NCI-H2227 (cell line): ENCODE results near the gene GOLGA6L10.
"Not testable (repeated sequence)": the region's sequence is repeated elsewhere in the genome, so short reads cannot be mapped to it uniquely, and the experiment has no call there.

ENCODE experiments used
- DNase-seq: peaks from one replicate; lab custom pipeline; 2025; ENCODE audit not compliant: unreplicated experiment; lab: John Stamatoyannopoulos, UW

The GOLGA6L10 gene

DNA sequence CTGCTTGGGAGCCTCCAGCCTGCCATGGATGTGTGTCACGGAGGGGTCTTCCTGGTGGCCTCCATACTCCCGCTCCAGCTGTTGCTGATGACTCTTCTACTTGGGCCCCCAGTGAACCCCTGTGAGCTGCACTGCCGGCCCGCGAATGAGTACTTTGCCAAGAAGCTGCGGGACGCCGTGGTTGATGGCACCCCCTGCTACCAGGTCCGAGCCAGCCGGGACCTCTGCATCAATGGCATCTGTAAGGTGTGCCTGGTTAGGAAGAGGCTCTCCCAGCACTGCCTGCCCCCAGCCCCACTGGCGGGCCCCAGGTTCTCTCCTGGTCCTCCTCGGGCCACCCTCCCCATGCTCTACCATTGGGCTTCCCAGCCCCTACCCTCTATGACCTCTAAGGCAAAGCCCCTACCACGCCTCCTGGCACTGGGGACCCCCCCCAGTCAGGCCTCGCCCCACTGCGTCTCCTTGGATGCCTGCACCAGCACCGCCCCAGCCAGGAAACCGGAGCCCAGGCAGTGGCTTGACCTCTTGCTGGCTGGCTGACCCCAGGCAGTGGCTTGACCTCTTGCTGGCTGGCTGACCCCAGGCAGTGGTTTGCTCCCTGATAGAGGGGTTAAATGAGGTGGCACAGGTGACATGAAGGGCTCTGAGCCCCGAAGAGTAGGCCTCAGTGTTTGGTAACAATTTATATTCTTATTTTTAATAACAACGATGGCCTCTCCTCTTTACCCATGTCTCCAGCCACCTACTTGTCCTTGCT, 29.6 kb downstream of the GOLGA6L10 start:
- not testable (repeated sequence) for DNase-seq

DNA sequence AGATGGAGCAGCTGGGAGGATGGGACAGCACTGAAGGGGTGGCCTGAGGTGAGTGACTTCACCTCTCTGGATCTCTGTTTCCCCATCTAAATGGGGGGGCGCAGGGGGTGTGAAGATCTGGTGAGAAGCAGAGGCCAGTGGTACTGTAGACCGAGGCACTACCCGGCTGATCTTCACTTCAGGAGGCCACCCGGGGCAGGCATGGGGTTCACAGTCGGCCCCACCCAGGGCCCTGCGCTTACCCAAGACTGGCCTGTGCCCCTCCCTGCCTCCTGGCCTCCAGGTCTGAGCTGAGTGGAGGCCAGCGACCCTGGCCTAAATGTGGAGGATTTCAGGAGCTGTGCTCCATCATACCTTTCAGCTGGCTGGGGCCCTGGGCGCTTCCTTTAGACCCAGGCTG, 31.0 kb downstream of the GOLGA6L10 start:
- DNase-seq = not testable (repeated sequence)

DNA sequence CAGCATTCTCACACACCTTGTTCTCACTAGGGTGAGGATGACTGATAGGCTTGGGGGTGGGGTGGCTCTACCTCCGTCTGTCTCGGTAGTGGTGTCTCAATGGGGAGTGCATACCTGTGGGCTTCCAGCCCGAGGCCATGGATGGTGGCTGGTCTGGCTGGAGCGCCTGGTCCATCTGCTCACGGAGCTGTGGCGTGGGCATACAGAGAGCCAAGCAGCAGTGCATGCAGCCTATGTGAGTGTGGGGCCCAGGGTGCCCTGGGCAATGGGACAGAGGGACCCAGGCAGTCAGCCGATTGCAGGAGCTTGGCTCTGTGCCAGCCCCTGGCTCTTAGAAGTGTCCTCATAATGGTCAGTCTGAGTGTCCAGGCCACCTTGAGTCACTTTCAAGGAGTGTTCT, 31.8 kb downstream of the GOLGA6L10 start:
- not testable (repeated sequence) for DNase-seq

DNA sequence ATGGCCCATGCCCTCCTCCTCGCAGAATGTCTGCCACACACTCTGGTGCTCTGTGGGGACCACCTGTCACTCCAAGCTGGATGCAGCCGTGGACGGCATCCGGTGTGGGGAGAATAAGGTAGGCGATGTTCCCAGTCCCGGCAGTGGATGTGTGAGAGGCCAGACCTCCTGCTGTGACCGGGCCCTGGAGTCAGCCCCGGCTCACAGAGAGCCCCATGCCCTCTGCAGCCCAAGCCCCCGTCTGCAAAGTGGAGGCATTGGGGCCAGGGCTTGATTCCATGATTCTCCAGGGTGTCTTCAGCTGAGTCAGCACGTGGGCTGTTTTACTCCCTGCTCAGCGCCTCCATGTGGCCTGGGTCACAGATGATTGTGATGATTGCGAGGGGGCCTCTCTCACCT, 32.2 kb downstream of the GOLGA6L10 start:
- no peak for DNase-seq

DNA sequence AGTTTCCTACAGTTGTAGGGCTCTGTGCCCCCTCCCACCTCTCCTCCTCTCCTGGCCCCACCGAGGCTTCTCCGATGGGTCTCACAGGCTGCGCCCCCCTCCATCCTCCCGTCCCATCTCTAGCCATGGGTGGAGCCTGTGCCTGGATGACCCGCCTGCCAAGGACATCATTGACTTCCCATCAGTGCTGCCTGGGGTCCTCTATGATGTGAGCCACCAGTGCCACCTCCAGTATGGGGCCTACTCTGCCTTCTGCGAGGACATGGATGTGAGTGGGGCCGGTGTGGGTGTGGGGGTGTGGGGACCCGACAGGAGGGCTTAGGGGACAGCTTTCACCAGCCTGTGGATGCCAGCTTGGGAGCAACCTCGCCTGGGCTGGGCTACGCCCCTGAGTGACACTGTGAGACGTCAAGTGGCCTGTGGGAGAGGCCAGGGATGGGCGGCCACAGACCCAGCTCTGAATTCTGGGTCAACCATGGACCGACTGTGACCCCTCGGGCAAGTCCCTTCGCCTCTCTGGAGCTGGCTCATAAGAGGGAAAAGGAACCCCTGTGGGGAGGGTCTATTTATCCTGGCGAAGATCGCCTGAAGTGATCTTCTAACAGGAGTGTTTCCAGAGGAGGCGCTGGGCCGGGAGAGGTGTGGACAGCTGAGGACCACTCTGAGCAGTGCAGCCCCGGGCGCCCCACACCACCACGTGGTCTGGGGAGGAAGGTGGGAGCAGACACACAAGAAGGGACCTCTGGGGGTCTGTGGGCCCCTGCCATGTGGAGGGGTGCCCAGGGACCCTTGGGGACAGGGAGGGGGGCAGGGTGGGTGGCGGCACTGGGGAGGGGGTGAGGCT, 32.8 kb downstream of the GOLGA6L10 start:
- DNase-seq = not testable (repeated sequence)

DNA sequence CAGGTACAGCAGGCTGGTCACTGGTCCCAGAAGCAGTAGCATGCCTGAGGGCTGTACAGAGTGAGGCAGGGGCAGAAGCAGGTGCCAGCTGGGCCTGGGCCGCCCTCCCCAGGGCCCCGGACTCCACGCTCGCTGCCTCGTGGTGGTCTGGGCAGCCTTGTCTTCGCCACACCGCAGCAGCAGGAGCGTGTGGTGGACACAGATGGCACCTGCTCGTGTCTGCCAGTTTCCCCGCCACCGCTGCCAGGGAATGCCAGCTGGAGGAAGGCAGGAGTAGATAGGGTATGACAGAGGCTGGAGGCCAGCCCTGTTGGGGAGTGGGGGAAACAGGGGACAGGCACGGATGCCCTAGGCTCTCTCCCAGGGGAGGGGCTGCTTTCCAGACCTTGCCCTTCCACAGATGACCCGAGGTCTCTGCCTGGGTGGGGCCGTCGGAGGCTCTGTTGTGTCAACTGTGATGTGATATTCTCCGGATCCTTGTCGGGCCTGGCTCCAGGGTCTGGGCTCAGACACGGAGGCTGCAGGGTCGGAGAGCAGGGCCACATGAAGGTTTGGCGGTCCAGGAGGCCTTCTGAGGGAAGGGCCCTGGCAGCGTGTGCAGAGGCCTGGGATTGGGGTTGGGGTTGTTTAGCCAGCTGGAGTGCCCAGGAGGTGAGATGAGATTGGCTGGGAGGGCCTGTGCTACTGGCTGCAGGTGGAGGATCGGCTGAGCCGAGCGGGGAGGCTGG, 33.6 kb downstream of the GOLGA6L10 start:
- DNase-seq = no peak

DNA sequence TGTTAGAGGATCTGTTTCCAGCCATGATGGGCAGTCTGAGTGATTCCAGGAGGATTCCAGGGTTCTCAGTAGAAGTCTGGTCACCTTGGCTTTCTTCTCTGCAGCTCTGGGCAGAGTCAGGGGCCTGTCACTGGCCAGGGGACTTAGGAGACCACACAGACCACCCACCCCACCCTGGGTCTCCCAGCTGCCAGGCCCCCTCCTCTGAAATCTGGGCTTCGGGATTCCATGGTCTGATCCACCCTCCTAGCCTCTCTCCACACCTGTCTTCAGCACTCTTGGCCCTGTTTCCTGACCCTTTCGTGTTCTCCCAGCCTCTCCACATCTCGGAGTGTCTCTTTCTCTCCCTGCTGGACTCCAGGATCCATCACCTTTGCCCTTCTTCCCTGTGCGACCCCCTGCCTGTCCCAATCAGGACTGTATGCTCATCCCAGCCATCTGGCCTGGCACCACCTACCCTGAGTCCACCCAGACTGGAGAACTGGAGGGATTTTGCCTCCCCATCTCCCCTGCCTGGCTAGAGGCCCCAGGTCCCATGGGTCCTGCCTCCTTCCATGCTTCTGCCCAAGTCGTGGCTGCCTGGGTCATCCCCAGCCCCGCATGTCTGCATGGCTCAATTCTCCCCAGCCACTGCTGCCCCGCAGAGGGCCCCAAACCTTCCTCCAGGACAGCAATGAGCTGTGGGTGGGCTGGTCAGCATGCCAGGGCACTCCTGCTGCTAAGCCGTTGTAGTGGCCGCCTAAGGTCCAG, 34.3 kb downstream of the GOLGA6L10 start:
- no peak for DNase-seq

DNA sequence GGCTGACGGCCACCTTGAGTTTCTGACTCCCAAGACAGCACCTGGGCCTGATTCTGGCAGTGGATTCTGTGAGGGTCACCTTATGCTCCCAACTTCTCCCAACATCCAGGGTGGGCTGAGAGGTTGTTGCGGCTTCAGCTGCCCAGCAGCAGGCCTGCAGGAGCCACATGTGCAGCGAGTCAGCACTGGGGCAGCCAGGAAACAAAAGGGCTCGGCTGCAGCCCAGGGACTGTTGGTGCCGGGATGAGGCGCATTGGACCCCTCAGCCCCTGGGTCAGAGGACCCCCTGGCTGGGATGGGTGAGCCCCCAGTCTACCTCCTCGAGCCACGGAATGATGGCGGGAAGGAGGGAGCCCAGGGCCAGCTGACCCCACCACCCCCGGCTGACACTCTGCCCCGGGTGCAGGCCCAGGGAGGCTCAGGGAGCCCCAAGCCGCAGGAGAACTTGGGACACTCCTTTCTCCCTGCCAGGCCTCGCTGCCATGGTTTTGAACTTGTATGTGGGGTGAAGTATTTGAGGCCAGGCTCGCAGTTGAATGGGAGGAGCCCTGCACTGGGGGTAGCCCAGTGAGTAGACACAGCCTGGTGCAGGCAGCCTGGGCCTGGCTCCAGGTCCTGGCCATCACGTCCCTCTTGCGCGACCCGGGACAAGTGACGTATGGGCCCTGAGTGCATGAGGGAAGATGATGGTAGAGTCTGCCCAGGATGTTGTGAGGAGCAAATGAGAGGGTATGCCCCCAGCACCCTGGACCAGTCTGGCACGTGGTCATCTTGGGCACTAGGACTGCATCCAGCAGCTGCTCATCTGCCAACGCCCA, 35.1 kb downstream of the GOLGA6L10 start:
- not testable (repeated sequence) for DNase-seq

DNA sequence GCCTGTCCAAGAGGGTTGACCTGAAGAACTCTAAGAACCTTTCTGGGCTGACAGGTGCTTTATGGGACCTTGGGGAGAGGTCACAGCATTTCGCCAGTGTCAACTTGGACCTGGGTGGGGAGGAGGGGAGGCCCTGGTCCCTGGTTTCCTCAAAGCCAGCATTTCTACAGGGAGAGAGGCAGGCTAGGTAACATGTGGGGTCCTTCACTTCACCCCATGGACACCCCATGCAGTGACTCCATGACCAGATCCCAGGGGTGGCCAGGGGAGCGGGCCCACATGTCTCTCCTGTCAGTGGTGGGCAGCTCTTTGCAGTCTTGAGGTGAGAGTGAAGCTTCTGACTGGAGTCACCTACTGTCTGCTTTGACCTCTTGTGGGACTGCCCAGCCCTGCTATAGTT, 35.8 kb downstream of the GOLGA6L10 start:
- DNase-seq = no peak

DNA sequence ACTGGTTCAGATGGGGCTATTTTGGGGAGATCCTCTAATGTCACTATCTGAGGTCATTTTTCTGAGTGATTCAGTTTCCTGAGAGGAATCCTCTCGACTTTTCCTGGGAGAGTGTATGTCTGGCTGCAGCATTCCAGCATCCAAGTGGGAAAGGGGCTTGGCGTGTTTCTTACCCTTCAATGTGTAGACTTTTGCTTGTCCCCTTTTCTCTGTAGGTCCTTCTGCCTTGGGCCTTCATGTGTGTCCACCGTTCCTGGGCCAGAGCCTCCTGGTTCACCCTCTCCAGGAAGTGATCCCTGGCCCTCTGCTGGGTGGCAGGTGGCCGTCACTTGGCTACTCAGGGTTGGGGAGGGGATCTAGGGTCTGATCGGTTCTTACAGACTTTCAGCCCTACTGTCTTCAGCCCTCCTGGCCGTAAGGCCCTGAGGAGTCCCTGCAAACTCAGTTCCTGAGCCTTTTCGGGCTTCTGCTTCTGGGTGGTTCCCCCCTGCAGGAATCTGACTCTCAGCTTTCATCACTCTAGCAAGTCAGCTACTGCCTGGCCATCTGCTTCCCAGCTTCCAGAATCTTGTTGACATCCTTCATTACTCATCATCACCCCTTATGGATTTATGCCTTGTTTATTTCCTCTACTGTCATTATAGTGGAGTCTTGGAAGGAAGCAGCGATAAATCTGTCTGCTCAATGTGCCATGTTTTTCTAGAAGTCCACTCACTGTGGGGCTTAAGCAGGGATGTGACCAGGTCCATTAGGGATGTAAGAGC, 36.5 kb downstream of the GOLGA6L10 start:
- no peak for DNase-seq

DNA sequence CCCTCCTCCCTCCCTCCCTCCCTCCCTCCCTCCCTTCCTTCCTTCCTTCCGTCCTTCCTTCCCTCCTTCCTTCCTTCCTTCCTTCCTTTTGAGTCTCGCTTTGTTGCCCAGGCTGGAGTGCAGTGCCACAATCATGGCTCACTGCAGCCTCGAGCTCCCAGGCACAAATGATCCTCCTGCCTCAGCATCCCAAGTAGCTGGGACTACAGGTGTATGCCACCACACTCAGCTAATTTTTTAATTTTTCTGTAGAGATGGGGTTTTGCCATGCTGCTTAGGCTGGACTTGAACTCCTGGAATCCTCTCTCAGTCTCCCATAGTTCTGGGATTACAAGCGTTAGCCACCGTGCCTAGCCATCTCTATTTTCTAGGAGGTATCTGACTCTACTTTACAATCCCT, 38.0 kb downstream of the GOLGA6L10 start:
- not testable (repeated sequence) for DNase-seq

DNA sequence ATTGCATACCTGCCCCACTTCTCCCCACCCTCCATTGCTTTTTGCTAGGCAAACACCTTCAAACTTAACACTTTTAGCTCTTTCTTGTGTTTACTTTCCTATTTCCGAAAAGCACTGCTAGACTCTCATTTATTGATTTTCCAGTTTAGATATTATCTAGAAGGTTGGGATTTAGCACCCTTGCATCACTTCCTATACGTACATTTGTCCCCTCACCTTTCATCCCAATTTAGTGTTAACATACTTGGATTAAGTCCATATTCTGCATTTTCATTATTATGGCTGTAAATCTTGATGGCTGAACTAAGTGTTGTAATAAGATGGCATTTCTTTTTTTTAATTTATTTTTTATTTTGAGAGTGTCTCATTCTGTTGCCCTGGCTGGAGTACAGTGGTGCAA, 39.5 kb downstream of the GOLGA6L10 start:
- no peak for DNase-seq

DNA sequence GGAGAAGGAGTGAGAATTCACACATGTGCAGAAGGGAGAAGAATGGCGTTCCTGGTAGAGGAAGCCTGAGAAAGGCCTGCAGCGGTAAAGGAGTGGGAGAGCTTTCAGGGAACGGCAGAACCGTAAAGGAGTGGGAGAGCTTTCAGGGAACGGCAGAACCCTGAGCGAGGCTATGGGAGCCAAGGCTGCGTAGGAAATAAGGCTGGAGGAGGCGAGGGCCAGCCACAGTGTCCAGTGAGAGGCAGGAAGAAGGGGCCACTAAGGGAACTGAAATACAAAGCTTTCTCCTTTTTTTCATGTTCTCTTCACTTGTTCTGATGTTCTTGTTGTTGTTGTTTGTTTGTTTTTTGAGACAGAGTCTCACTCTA, 41.6 kb downstream of the GOLGA6L10 start:
- no peak for DNase-seq

DNA sequence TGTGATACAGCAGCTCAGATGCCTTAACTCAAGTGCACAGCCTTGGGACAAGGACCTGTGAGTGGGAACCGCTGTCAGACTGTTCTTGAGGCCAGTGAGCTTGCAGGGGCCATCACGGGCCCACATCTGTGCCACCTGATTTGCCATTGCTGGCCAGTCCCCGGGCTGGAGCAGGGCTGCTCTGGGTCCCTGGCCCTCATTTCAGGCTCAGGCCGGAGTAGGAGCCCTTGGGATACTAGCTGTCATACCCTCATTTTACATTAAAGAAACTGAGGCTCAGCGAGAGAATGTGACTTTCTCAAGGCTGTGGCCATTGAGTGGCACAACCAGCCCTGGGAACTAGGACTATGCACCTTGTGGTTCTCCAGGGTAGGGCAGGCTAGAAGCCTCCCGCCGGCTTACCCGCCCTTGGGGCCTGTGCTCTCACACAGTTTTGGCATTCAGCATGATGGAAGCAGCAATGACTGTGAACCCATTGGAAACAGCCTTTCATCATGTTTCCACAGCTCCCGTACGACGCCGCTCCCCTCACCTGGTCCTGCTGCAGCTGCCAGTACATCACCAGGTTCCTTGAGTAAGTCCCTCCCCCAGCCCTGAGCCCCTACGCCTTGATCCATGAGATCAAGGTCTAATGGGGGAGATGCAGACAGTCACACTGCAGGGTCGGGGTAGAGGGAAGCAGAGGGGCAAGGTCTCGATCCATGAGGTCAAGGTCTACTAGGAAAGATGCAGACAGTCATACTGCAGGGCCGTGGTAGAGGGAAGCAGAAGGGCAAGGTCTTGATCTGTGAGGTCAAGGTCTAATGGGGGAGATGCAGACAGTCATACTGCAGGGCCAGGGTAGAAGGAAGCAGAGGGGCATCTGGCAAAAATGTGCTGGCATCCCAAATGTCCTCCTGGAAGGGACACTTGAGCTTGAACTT, 42.2 kb downstream of the GOLGA6L10 start:
- no peak for DNase-seq

DNA sequence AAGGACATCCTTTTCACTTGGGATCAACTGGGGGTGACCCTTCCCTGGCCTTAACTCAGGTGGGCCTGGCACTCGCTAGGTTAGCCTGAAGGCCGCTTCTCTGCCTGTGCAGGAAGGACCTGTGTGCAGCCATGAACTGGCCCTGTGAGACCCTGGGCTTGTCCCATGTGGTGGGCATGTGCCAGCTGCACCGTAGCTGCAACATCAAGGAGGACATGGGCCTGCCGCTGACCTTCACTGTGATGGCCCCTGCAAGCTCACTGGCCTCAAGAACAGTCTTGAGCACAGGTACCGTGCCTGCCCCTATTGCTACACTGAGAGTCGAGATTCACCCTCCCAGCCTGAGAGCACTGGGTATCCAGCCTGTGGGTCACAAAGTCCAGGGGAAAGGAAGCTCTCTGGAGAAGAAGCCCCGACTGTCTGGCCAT, 43.6 kb downstream of the GOLGA6L10 start:
- DNase-seq = no peak

DNA sequence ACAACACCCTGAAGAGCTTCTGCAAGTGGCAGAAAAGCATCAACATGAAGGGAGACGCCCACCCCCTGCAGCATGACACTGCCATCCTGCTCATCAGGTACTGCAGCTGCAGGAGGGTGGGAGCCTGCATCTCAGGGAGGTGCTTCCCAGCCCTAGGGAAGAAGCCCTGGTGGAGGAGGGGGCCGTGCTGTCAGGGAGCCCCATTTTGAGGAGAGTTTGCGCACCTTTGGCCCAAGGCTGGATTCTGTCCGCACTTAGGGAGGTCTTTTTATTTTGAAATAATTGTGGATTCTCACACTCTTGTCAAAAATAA, 44.5 kb downstream of the GOLGA6L10 start:
- no peak for DNase-seq

DNA sequence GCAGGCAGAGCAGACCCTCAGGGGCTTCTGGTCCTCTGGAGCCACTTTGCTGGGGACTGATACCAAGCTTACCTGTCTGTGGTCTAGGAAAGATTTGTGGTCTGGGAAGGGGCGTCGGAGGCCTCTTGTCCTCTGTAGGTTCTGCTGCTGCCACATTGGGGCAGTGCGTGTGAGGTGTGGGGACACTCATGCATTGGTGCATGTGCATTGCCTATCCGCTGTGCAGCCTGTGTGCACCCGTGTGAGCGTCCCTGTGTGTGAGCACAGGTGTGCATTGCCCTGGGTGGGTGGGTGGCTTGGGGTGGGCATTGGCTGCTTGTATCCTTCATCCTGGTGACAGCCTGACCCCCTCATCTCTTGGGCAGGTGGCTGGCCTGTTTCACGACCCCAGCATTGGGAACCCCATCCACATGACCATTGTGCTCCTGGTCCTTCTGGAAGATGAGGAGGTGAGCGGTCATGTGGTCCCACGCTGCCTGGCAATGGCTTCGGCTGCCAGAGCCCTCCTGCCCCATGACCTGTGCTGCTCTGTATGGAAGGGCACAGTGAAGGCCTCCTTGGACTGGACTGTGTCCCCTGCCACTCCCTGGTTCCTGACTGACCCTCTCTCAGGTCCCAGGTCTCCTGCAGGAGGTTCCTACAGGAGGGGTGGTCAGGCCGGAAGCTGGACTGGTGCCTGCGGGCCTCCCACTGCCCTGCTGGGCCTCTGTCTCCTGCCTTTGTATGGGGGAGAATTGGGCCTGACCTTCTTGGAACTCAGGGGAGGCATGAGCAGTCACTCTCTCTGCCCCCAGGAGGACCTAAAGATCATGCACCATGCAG, 45.1 kb downstream of the GOLGA6L10 start:
- no peak for DNase-seq
